HG03558 (cell line): ENCODE data around the gene KIAA0232.
"Not testable (repeated sequence)": the region's sequence is repeated elsewhere in the genome, so short reads cannot be mapped to it uniquely, and the experiment has no call there.

Experiments used
- ATAC-seq: cut with Tn5 transposase; IDR thresholded peaks from one replicate; pipeline ENCODE4 v1.9.1; 2021; ENCODE audit warnings: moderate number of reproducible peaks; ENCODE audit not compliant: unreplicated experiment; ENCODE audit errors: extremely low read depth

KIAA0232 gene

GRCh38 chr4:6910960-6911874 is 128.7 kb downstream of the KIAA0232 start:
- ATAC-seq, result no peak

- ATAC-seq, result not testable (repeated sequence)
Observed at GRCh38 chr4:6911917-6912316, 129.4 kb downstream of the KIAA0232 start.

GRCh38 chr4:6912441-6912840 is 129.9 kb downstream of the KIAA0232 start:
- ATAC-seq, result no peak

- no peak for ATAC-seq
Observed at GRCh38 chr4:6913350-6913905, 130.9 kb downstream of the KIAA0232 start.

- no peak for ATAC-seq
Observed at GRCh38 chr4:6914448-6914847, 131.9 kb downstream of the KIAA0232 start.

- no peak for ATAC-seq
Observed at GRCh38 chr4:6915041-6916005, 132.8 kb downstream of the KIAA0232 start.

- no peak for ATAC-seq
Observed at GRCh38 chr4:6916069-6916586, 133.6 kb downstream of the KIAA0232 start.

- no peak for ATAC-seq
Observed at GRCh38 chr4:6916587-6917460, 134.3 kb downstream of the KIAA0232 start.

GRCh38 chr4:6917461-6918271 is 135.1 kb downstream of the KIAA0232 start:
- ATAC-seq, result peak; percentile 79

- no peak for ATAC-seq
Observed at GRCh38 chr4:6918338-6918737, 135.8 kb downstream of the KIAA0232 start.

- no peak for ATAC-seq
Observed at GRCh38 chr4:6920171-6920570, 137.6 kb downstream of the KIAA0232 start.

GRCh38 chr4:6923507-6923906 is 141.0 kb downstream of the KIAA0232 start:
- no peak for ATAC-seq

GRCh38 chr4:6924361-6924779 is 141.8 kb downstream of the KIAA0232 start:
- no peak for ATAC-seq

- ATAC-seq, result no peak
Observed at GRCh38 chr4:6925357-6925836, 142.9 kb downstream of the KIAA0232 start.

GRCh38 chr4:6926081-6926480 is 143.6 kb downstream of the KIAA0232 start:
- no peak for ATAC-seq

GRCh38 chr4:6926681-6927478 is 144.4 kb downstream of the KIAA0232 start:
- ATAC-seq, result no peak

GRCh38 chr4:6928081-6928480 is 145.6 kb downstream of the KIAA0232 start:
- no peak for ATAC-seq
